Vagina (tissue), 2 donors: ENCODE data around the gene BMPR1B.

Experiments used
- CTCF ChIP-seq, 3 experiments: fragments of 450-650 bp in 2 of 3; fragments of 200-600 bp in 1 of 3; sonication (generic) in 1 of 3; IDR thresholded peaks; one replicate each; pipeline ENCODE4 v1.5.1; 2017 to 2019; ENCODE audit warnings: antibody characterized with exemption in 3 of 3, mild to moderate bottlenecking in 2 of 3, moderate library complexity in 2 of 3
- POLR2A ChIP-seq, 2 donors: fragments of 450-650 bp; IDR thresholded peaks; one replicate each; pipeline ENCODE4 v1.6.1; 2017; ENCODE audit warnings: antibody characterized with exemption in 2 of 2, mild to moderate bottlenecking in 2 of 2, moderate library complexity in 2 of 2
- POLR2AphosphoS5 ChIP-seq, 2 donors: sonication (generic); formaldehyde crosslinking; IDR thresholded peaks; one replicate each; pipeline ENCODE4 v1.9.0; 2017; ENCODE audit warnings: antibody characterized with exemption in 2 of 2, mild to moderate bottlenecking in 2 of 2, low read depth in 1 of 2; ENCODE audit not compliant: insufficient read depth in 1 of 2

GRCh38 chr4:94758700-94759399 lies 1.1 kb downstream of the BMPR1B start:
- no peak for TF ChIP-seq CTCF (IDR thresholded peaks at IDR 0.05)
- no peak for TF ChIP-seq POLR2AphosphoS5 (IDR thresholded peaks at IDR 0.05; ENCODE audit: insufficient read depth in 1 of 2, low read depth in 1 of 2)
- no peak for TF ChIP-seq POLR2A (IDR thresholded peaks at IDR 0.05)
